GM10248 (cell line): ENCODE results near the gene CPLX4.

Experiments
- CTCF ChIA-PET: fragments of 300-600 bp; sonication (Branson Sonifier 250); formaldehyde crosslinking; extraction: SDS; loops from one replicate; lab custom pipeline; 2021; ENCODE audit warnings: antibody characterized with exemption; lab: Yijun Ruan, JAX
- POLR2A ChIA-PET: fragments of 350-650 bp; sonication (Branson Sonifier 250); formaldehyde crosslinking; extraction: SDS; loops from one replicate; lab custom pipeline; 2020; ENCODE audit warnings: antibody characterized with exemption; lab: Yijun Ruan, JAX
- DNase-seq: peaks from one replicate; pipeline ENCODE4 v3.0.0; 2012; ENCODE audit errors: extremely low spot score
- CTCF ChIP-seq: IDR thresholded peaks from 2 replicates; pipeline ENCODE4 v1.5.1; 2012; ENCODE audit warnings: mild to moderate bottlenecking, low read depth; ENCODE audit errors: extremely low read depth, missing control alignments, control extremely low read depth

CPLX4 gene

DNA sequence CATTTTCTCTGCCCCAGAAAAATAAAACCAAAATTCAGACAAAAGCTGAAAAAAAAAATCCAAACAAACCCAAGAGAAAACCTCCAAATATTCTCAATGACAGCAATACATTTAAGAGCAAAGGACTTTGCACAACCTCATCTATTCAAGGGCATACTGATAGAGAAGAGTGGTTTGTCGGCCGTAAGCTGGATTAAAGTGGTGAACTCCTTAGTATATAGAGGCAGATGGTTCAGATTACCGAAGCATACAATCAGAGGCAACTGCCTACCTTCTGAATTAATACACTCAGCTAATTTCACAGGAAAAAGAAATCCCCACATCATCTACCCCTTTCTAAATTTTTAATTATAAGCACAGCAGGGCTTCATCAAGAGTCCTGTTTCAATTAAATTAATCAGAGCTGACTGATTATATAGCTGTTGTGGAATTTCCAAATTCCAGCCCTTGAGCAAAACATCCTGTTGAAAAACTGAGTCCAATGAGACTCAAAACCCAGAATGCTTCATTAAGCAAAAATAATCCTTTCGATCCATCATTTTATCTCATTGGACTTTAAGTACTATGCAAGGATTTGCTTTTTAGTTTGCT lies at the start of gene CPLX4:
CPLX4 (minus strand) TSS at position 190 of the 591 bp plus-strand sequence; CDS start at position 3, 187 bp downstream.
- TF ChIP-seq CTCF: no peak
- POLR2A ChIA-PET: no interaction called here
- CTCF ChIA-PET: interaction anchor here (2.8 to 2.9 kb wide), 2 partner anchors 10 to 84 kb away, joined by 11 to 13 read pairs; no protein-coding TSS in a partner anchor
- DNase-seq: no peak

GRCh38 chr18:59360381-59360780 lies 41.9 kb upstream of the CPLX4 start:
- POLR2A ChIA-PET: no interaction called here

DNA sequence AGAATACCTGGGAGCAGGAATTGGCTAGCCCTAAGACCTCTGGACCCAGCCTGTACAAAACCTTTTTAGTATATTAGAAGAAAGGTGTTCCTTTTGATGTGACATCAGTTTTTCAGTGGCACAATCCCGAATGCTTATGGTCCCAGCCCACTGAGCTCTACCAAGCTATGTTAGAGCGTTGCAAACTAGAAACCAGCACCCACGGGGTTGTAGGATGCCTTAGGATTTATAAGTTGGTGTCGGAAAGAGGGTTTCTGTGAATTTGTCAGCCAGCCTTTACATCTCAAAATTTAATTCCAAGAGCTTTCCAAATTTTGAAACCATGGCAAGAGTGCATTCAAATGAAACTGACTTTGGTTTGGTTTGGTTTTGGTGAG lies 41.1 kb upstream of the CPLX4 start:
- CTCF ChIA-PET: interaction anchor here (1.1 to 3.2 kb wide), 6 partner anchors 9 to 50 kb away, joined by 3 to 12 read pairs (median 4); no protein-coding TSS in a partner anchor
- POLR2A ChIA-PET: interaction anchor here (0.7 to 1.0 kb wide), 2 partner anchors 14 to 559 kb away, joined by 3 read pairs; no protein-coding TSS in a partner anchor
- DNase-seq: no peak
- TF ChIP-seq CTCF: no peak

More at GRCh38 chr18:59360381-59360780, 41.9 kb upstream of the CPLX4 start:
- DNase-seq: no peak
- TF ChIP-seq CTCF: no peak
- CTCF ChIA-PET: interaction anchor here (1.5 to 3.2 kb wide), 2 partner anchors 30 to 42 kb away, joined by 3 to 12 read pairs; no protein-coding TSS in a partner anchor

DNA sequence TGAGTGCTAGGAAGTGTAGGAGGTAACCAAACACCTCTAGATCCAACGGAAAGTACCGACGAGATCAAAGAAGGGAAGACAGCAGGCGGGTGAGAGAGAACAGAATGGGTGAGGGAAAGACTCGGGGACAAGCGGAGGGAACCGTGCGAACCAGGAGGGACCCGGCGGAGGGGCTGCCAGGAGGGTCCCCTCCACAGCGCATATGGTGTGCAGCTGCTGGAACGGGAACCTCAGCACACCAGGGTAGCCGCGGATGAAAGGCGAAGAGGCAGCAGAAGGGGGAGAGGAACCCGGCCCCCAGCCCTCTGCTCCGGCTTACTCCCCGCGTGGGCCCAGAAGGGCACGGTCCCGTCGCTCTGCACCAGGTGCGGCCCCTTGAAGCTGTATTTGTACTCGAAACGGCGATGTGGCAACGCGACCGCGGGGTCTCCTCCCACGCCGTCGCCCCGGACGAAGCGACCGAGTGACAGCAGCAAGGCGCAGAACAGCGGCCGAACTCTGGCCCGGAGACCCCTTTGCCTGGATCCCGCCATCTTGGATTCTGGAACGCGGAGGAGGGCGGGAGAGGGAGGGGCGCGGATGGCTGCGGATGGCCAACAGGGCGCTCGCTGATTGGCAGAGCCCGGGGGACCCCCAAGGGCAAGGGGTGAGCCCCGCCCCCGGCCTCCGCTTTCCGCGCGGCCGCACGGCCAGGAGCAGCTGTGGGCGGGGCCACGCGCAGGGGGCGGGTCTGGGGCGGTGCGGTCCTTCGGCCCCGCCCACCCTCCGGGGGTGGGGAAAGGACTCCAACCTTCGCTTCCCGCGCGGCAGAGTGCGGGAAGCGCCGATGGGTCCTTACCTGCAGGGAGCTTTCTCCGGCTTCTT lies 40.5 kb upstream of the CPLX4 start, which contains the start of gene LMAN1:
LMAN1 (minus strand) TSS at position 554 of the 864 bp plus-strand sequence; CDS start at position 533, 21 bp downstream.
- POLR2A ChIA-PET: interaction anchor here (0.7 to 1.0 kb wide), 2 partner anchors 15 to 560 kb away, joined by 3 read pairs; no protein-coding TSS in a partner anchor
- CTCF ChIA-PET: interaction anchor here (1.1 to 3.2 kb wide), 6 partner anchors 8 to 49 kb away, joined by 3 to 12 read pairs (median 4); no protein-coding TSS in a partner anchor
- DNase-seq: peak; percentile 99
- TF ChIP-seq CTCF: no peak

DNA sequence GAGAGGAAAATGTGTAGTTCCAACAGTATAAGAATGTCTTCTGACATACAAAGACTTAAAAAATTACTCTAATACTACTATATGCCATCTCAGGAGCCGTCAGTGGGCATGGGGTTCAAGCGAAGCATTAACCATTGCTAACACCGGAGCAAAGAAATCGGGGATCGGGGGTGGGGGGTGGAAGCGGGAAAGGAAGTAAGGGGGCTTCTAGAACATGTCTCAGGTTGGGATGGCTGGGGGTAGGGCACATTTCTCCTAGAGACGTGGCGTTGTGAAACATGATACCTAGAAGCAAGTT lies 39.9 kb upstream of the CPLX4 start:
- DNase-seq: no peak
- POLR2A ChIA-PET: interaction anchor here (0.7 kb wide), 1 partner anchor 25 kb away, joined by 4 read pairs; no protein-coding TSS in a partner anchor
- TF ChIP-seq CTCF: no peak
- CTCF ChIA-PET: interaction anchor here (1.3 kb wide), 1 partner anchor 49 kb away, joined by 4 read pairs; no protein-coding TSS in a partner anchor

- no peak for TF ChIP-seq CTCF
- no peak for DNase-seq
- POLR2A ChIA-PET: interaction anchor here (0.7 kb wide), 1 partner anchor 25 kb away, joined by 4 read pairs; no protein-coding TSS in a partner anchor
- CTCF ChIA-PET: no interaction called here
These were observed 39.5 kb upstream of the CPLX4 start for GRCh38 chr18:59357928-59358327.
